Heart right ventricle (tissue), 16 donors: Measurements from ENCODE around the gene KDELR3. TPM values are rescaled to one million over a fixed set of nuclear protein-coding genes. Genes with fewer than 3 reads are reported as not detected.

Experiments used
- ATAC-seq, 8 donors: fragments of 200-7000 bp; cut with Tn5 transposase; one replicate each; pipeline ENCODE4 v1.9.1; 2020; ENCODE audit warnings: mild to moderate bottlenecking in 8 of 8, moderate library complexity in 8 of 8, moderate number of reproducible peaks in 1 of 8
- DNase-seq, 2 donors: peaks; one replicate each; pipeline ENCODE4 v3.0.0-alpha.2; 2020
- H3K27ac ChIP-seq, 10 donors: fragments of 200-600 bp; sonication (generic) in 2 of 10; one replicate each; pipeline versions ENCODE4 v1.5.0 to v1.8.0; 2020 to 2022; ENCODE audit warnings: mild to moderate bottlenecking in 3 of 10
- H3K27me3 ChIP-seq, 7 donors: fragments of 200-600 bp; one replicate each; pipeline ENCODE4 v1.8.0; 2021 to 2022; ENCODE audit warnings: mild to moderate bottlenecking in 2 of 7
- H3K36me3 ChIP-seq, 9 donors: fragments of 200-600 bp; sonication (generic) in 1 of 9; one replicate each; pipeline versions ENCODE4 v1.5.0 to v1.8.0; 2020 to 2022; ENCODE audit warnings: mild to moderate bottlenecking in 2 of 9
- H3K4me1 ChIP-seq, 9 donors: fragments of 200-600 bp; sonication (generic) in 1 of 9; one replicate each; pipeline versions ENCODE4 v1.5.0 to v1.8.0; 2020 to 2022; ENCODE audit warnings: mild to moderate bottlenecking in 4 of 9
- H3K4me3 ChIP-seq, 10 donors: fragments of 200-600 bp; sonication (generic) in 2 of 10; one replicate each; pipeline versions ENCODE4 v1.5.0 to v1.8.0; 2020 to 2022; ENCODE audit warnings: mild to moderate bottlenecking in 7 of 10, moderate library complexity in 2 of 10
- H3K9me3 ChIP-seq, 11 donors: fragments of 200-600 bp in 10 of 11; sonication (generic) in 2 of 11; one replicate each; pipeline versions ENCODE4 v1.5.0 to v1.8.0; 2013 to 2022; ENCODE audit warnings: mild to moderate bottlenecking in 2 of 11, control low read depth in 1 of 11, moderate library complexity in 1 of 11
- CTCF ChIP-seq, 9 donors: fragments of 200-600 bp; sonication (generic) in 2 of 9; IDR thresholded peaks; one replicate each; pipeline versions ENCODE4 v1.5.0 to v1.8.0; 2021 to 2022; ENCODE audit warnings: antibody characterized with exemption in 9 of 9, mild to moderate bottlenecking in 5 of 9, moderate library complexity in 1 of 9
- WGBS, 2 donors: extraction: QIAGEN DNeasy Blood & Tissue Kit; methylation state at CpG; one replicate each; pipeline ENCODE4 v1.1.7; 2013; ENCODE audit warnings: inconsistent platforms in 1 of 2; 5-methylcytosine and 5-hydroxymethylcytosine counted together
- intact Hi-C, 10 donors: fragments of 100-400 bp; cut with DNase I; formaldehyde crosslinking; loops; one replicate each; pipeline versions ENCODE4 v1.11.1 to v1.14.2; 2022
- polyA plus RNA-seq, 2 donors: library from polyadenylated mRNA; stranded (reverse); fragments of 200-250 nt; gene quantifications; one replicate each; pipeline ENCODE4 v1.2.3, GENCODE V29; 2013
- total RNA-seq, 10 donors: library from RNA; stranded (reverse); fragmentation: NEBNext Ultra II Directional in 3 of 10; extraction: Animal tissue kit (Norgen Biotek cat#: 25700) in 3 of 10; gene quantifications; one replicate each; pipeline versions ENCODE4 v1.2.1 to v1.2.4, GENCODE V29; 2021 to 2023
- donor health status: Arrhythmogenic right ventricular cardiomyopathy.
- donor health status: ischemic (EF 13 %, LVEDD 7.1; RV severe dilation, severe dysfunction).
- donor health status: healthy with polysubstance abuse.
- donor health status: DM: no; HTN: yes; CAD: no.
- donor health status: DM: no; HTN: no; CAD: no.
- donor health status: ischemic (EF 25% LVEDD 6.9; RV normal size, moderate dysfunction).
- donor health status: ischemic (EF 25% LVEDD 5.7; RV mildly dilated, moderate dysfunction).
- donor health status: healthy.
- donor health status: DM: yes; HTN: yes; CAD: no.
- donor health status: Ischemic cardiomyopathy.
- donor health status: ischemic (EF 35%, LVEDD 5.7; RV mildly dilated, moderate dysfunction).
- donor health status: nonischemic (EF 11% LVEDD 7.7; RV severe dilation, severe dysfunction).
- donor health status: DM: yes; HTN: yes; CAD: no.
- donor health status: PGD.
- donor health status: ischemic (EF 29% LVEDD 5.4; RV normal size, mild dysfunction).
- donor health status: nonischemic (EF 23%, LVEDD 6.1; RV moderate dilation, normal function).

The KDELR3 gene
- total and polyA plus RNA-seq, 12 donors: 3.4 to 12.9 (median 9.0) TPM

GRCh38 chr22:38451864-38452263, 16.0 kb upstream of the KDELR3 start:
- intact Hi-C loops: loop anchor here in 2 of 10 donors (2.0 to 5.0 kb wide), 2 partner anchors 37 to 40 kb away; no protein-coding TSS in a partner anchor
- ATAC-seq (no peak), DNase-seq (no peak)
- WGBS, 2 donors: 34 to 46% methylated on average over 4 of the region's 4 CpGs
- Histone ChIP-seq H3K9me3 (no peaks in the 10 kb centered on the region), H3K36me3 (no peaks in the 10 kb centered on the region), H3K4me1 (peaks cover 6 to 63% (median 24%) of the 10 kb centered on the region in 9 donors), H3K27ac (peak overlapping the region; percentile 36 to 99 (median 89)), H3K27me3 (peaks cover 6 to 85% (median 61%) of the 10 kb centered on the region in 7 donors), H3K4me3 (no peak overlapping the region)
- TF ChIP-seq CTCF (IDR thresholded peaks at IDR 0.05): no peak

- TF ChIP-seq CTCF (IDR thresholded peaks at IDR 0.05): no peak
- peak overlapping the region in 6 of 10 donors; percentile 20 to 63 (median 38) for H3K4me3 ChIP-seq
- intact Hi-C loops: loop anchor here in 1 of 10 donors (5.0 kb wide), 1 partner anchor 40 kb away; no protein-coding TSS in a partner anchor
- H3K36me3 ChIP-seq: no peaks in the 10 kb centered on the region
- DNase-seq (peak; percentile 71 to 83), ATAC-seq (peak; percentile 40 to 70 (median 61))
- no peaks in the 10 kb centered on the region for H3K9me3 ChIP-seq
- H3K4me1 ChIP-seq: peaks cover 6 to 70% (median 24%) of the 10 kb centered on the region in 9 donors
- WGBS, 2 donors: 16 to 21% methylated on average over 24 to 25 of the region's 25 CpGs
- peaks cover 6 to 85% (median 59%) of the 10 kb centered on the region in 7 donors for H3K27me3 ChIP-seq
- peak overlapping the region; percentile 36 to 99 (median 89) for H3K27ac ChIP-seq
Measured at GRCh38 chr22:38452373-38453065, 15.4 kb upstream of the KDELR3 start.

GRCh38 chr22:38453066-38453672, 14.7 kb upstream of the KDELR3 start:
- DNase-seq: no peak
- ATAC-seq: no peak
- no peaks in the 10 kb centered on the region for H3K9me3 ChIP-seq
- intact Hi-C loops: loop anchor here in 1 of 10 donors (5.0 kb wide), 1 partner anchor 41 kb away; no protein-coding TSS in a partner anchor
- H3K27ac ChIP-seq: peak overlapping the region in 8 of 10 donors; percentile 55 to 99 (median 92)
- peaks cover 6 to 73% (median 24%) of the 10 kb centered on the region in 9 donors for H3K4me1 ChIP-seq
- no peak for TF ChIP-seq CTCF (IDR thresholded peaks at IDR 0.05)
- WGBS, 2 donors: 76 to 80% methylated on average over 11 of the region's 11 CpGs
- H3K36me3 ChIP-seq: no peaks in the 10 kb centered on the region
- peaks cover 6 to 86% (median 59%) of the 10 kb centered on the region in 7 donors for H3K27me3 ChIP-seq
- H3K4me3 ChIP-seq: peak overlapping the region in 5 of 10 donors; percentile 21 to 63 (median 57)

- intact Hi-C loops: loop anchor here in 1 of 10 donors (5.0 kb wide), 1 partner anchor 42 kb away; no protein-coding TSS in a partner anchor
- DNase-seq (no peak), ATAC-seq (peak in 1 of 8 donors; percentile 14)
- H3K4me1 ChIP-seq: peaks cover 3 to 67% (median 24%) of the 10 kb centered on the region in 9 donors
- no peaks in the 10 kb centered on the region for H3K36me3 ChIP-seq
- peak overlapping the region; percentile 23 to 63 (median 52) for H3K4me3 ChIP-seq
- 45 to 48% methylated on average over 3 of the region's 3 CpGs for WGBS, 2 donors
- no peaks in the 10 kb centered on the region for H3K9me3 ChIP-seq
- H3K27me3 ChIP-seq: peaks cover 10 to 92% (median 61%) of the 10 kb centered on the region in 7 donors
- peak overlapping the region in 7 of 10 donors; percentile 78 to 99 (median 94) for H3K27ac ChIP-seq
- no peak for TF ChIP-seq CTCF (IDR thresholded peaks at IDR 0.05)
Measured at GRCh38 chr22:38453996-38454352, 13.9 kb upstream of the KDELR3 start.
